ENCODE data around the gene TMEM135. TPM values are rescaled to one million over a fixed set of nuclear protein-coding genes. Genes with fewer than 3 reads are reported as not detected.

TMEM135 gene
- total RNA-seq, 1 experiment from 2014 or later: 70.3 TPM

GRCh38 chr11:87331273-87331672, 293.5 kb downstream of the TMEM135 start:
- DNase-seq (ENCODE audit: low spot score): no peak
- H3K9me3 ChIP-seq (ENCODE audit: low read depth, low read length, poor library complexity, severe bottlenecking): peaks cover under 1% of the 10 kb centered on the region
- H3K27ac ChIP-seq (ENCODE audit: low read depth, low read length, poor library complexity, severe bottlenecking): no peak overlapping the region
- TF ChIP-seq CTCF (conservative IDR thresholded peaks at IDR 0.05; ENCODE audit: low read depth, low read length) (no peak), EZH2 (IDR thresholded peaks at IDR 0.05; ENCODE audit: borderline replicate concordance, low read depth, low read length, poor library complexity, severe bottlenecking) (no peak)
- H3K36me3 ChIP-seq (ENCODE audit: insufficient read depth, low read length, poor library complexity, severe bottlenecking): no peaks in the 10 kb centered on the region
- peaks cover 9% of the 10 kb centered on the region for H3K4me1 ChIP-seq (ENCODE audit: insufficient read depth, low read length, poor library complexity, severe bottlenecking)
- CTCF ChIA-PET: no interaction called here
- H3K27me3 ChIP-seq (replicated peaks; ENCODE audit: insufficient read depth, low read depth, low read length, poor library complexity): no peaks in the 10 kb centered on the region
- intact Hi-C loops (cut with micrococcal nuclease; ENCODE audit: unreplicated experiment): no loop called here
- BruUV-seq (replicated peaks): no TSS peak
- POLR2A ChIA-PET (ENCODE audit: low non-redundant PET): no interaction called here
- no peak overlapping the region for H3K4me3 ChIP-seq (ENCODE audit: low read depth, low read length, poor library complexity, severe bottlenecking)

GRCh38 chr11:87338046-87338639, 300.4 kb downstream of the TMEM135 start:
- Histone ChIP-seq H3K36me3 (ENCODE audit: insufficient read depth, low read length, poor library complexity, severe bottlenecking) (no peaks in the 10 kb centered on the region), H3K27ac (ENCODE audit: low read depth, low read length, poor library complexity, severe bottlenecking) (no peak overlapping the region), H3K27me3 (replicated peaks; ENCODE audit: insufficient read depth, low read depth, low read length, poor library complexity) (no peaks in the 10 kb centered on the region), H3K9me3 (ENCODE audit: low read depth, low read length, poor library complexity, severe bottlenecking) (peaks cover 27% of the 10 kb centered on the region), H3K4me1 (ENCODE audit: insufficient read depth, low read length, poor library complexity, severe bottlenecking) (no peaks in the 10 kb centered on the region), H3K4me3 (ENCODE audit: low read depth, low read length, poor library complexity, severe bottlenecking) (no peak overlapping the region)
- intact Hi-C loops (cut with micrococcal nuclease; ENCODE audit: unreplicated experiment): no loop called here
- POLR2A ChIA-PET (ENCODE audit: low non-redundant PET): no interaction called here
- no peak for TF ChIP-seq EZH2 (IDR thresholded peaks at IDR 0.05; ENCODE audit: borderline replicate concordance, low read depth, low read length, poor library complexity, severe bottlenecking)
- CTCF ChIA-PET: no interaction called here
- no peak for DNase-seq (ENCODE audit: low spot score)
- no TSS peak for BruUV-seq (replicated peaks)

- intact Hi-C loops (cut with micrococcal nuclease; ENCODE audit: unreplicated experiment): no loop called here
- Histone ChIP-seq H3K27ac (ENCODE audit: low read depth, low read length, poor library complexity, severe bottlenecking) (no peak overlapping the region), H3K36me3 (ENCODE audit: insufficient read depth, low read length, poor library complexity, severe bottlenecking) (no peaks in the 10 kb centered on the region), H3K27me3 (replicated peaks; ENCODE audit: insufficient read depth, low read depth, low read length, poor library complexity) (no peaks in the 10 kb centered on the region), H3K4me1 (ENCODE audit: insufficient read depth, low read length, poor library complexity, severe bottlenecking) (no peaks in the 10 kb centered on the region), H3K9me3 (ENCODE audit: low read depth, low read length, poor library complexity, severe bottlenecking) (peaks cover 27% of the 10 kb centered on the region), H3K4me3 (ENCODE audit: low read depth, low read length, poor library complexity, severe bottlenecking) (no peak overlapping the region)
- BruUV-seq (replicated peaks): no TSS peak
- POLR2A ChIA-PET (ENCODE audit: low non-redundant PET): no interaction called here
- CTCF ChIA-PET: no interaction called here
- DNase-seq (ENCODE audit: low spot score): no peak
- TF ChIP-seq EZH2 (IDR thresholded peaks at IDR 0.05; ENCODE audit: borderline replicate concordance, low read depth, low read length, poor library complexity, severe bottlenecking): no peak
Observed at GRCh38 chr11:87339416-87339815, 301.7 kb downstream of the TMEM135 start.

- no peak for TF ChIP-seq EZH2 (IDR thresholded peaks at IDR 0.05; ENCODE audit: borderline replicate concordance, low read depth, low read length, poor library complexity, severe bottlenecking)
- TF ChIP-seq CTCF (conservative IDR thresholded peaks at IDR 0.05; ENCODE audit: low read depth, low read length): no peak
- Histone ChIP-seq H3K36me3 (ENCODE audit: insufficient read depth, low read length, poor library complexity, severe bottlenecking) (no peaks in the 10 kb centered on the region), H3K4me1 (ENCODE audit: insufficient read depth, low read length, poor library complexity, severe bottlenecking) (no peaks in the 10 kb centered on the region), H3K4me3 (ENCODE audit: low read depth, low read length, poor library complexity, severe bottlenecking) (no peak overlapping the region), H3K9me3 (ENCODE audit: low read depth, low read length, poor library complexity, severe bottlenecking) (no peaks in the 10 kb centered on the region), H3K27ac (ENCODE audit: low read depth, low read length, poor library complexity, severe bottlenecking) (no peak overlapping the region), H3K27me3 (replicated peaks; ENCODE audit: insufficient read depth, low read depth, low read length, poor library complexity) (no peaks in the 10 kb centered on the region)
- CTCF ChIA-PET: no interaction called here
- DNase-seq (ENCODE audit: low spot score): no peak
- BruUV-seq (replicated peaks): no TSS peak
- intact Hi-C loops (cut with micrococcal nuclease; ENCODE audit: unreplicated experiment): no loop called here
- POLR2A ChIA-PET (ENCODE audit: low non-redundant PET): no interaction called here
Observed at GRCh38 chr11:87347441-87347840, 309.7 kb downstream of the TMEM135 start.
